ENCODE measurements around the gene ZNF202. TPM values are rescaled to one million over a fixed set of nuclear protein-coding genes. Genes with fewer than 3 reads are reported as not detected.

The ZNF202 gene
- total RNA-seq, 1 donor from 2014 or later = 29.6 TPM

DNA sequence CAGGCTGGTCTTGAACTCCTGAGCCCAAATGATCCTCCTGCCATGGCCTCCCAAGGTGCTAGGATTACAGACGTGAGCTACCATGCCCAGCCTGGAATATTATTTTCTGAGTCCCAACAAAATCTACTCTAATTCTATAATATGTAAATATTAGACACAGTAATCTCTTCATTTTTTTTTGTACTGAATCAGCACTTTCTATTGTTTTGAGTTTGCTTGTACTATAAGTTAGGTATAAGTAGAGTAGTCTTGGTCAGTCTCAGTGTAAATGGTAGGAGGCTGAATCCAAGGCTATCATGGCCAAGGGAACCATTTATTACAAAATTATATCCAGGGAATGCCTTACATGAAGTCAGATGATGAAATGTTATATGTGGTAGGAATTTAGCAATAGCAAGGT is 32.5 kb upstream of the ZNF202 start:
- H3K4me3 Mint-ChIP-seq (ENCODE audit: low read depth) = no peak overlapping the region
- TF ChIP-seq, protein P1, sequence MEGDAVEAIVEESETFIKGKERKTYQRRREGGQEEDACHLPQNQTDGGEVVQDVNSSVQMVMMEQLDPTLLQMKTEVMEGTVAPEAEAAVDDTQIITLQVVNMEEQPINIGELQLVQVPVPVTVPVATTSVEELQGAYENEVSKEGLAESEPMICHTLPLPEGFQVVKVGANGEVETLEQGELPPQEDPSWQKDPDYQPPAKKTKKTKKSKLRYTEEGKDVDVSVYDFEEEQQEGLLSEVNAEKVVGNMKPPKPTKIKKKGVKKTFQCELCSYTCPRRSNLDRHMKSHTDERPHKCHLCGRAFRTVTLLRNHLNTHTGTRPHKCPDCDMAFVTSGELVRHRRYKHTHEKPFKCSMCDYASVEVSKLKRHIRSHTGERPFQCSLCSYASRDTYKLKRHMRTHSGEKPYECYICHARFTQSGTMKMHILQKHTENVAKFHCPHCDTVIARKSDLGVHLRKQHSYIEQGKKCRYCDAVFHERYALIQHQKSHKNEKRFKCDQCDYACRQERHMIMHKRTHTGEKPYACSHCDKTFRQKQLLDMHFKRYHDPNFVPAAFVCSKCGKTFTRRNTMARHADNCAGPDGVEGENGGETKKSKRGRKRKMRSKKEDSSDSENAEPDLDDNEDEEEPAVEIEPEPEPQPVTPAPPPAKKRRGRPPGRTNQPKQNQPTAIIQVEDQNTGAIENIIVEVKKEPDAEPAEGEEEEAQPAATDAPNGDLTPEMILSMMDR (IDR thresholded peaks at IDR 0.05; ENCODE audit: unreplicated experiment) = no peak
- H3K4me1 Mint-ChIP-seq (ENCODE audit: low read depth) = peaks cover 5% of the 10 kb centered on the region
- H3K27me3 Mint-ChIP-seq = no peaks in the 10 kb centered on the region
- no peak for DNase-seq (ENCODE audit: low spot score, unreplicated experiment)
- no peaks in the 10 kb centered on the region for H3K36me3 Mint-ChIP-seq (ENCODE audit: insufficient read depth)
- H3K27ac Mint-ChIP-seq = no peak overlapping the region
- no peaks in the 10 kb centered on the region for H3K9me3 Mint-ChIP-seq (ENCODE audit: low read depth)

- no peak for DNase-seq (ENCODE audit: low spot score, unreplicated experiment)
- TF ChIP-seq, protein P1 (IDR thresholded peaks at IDR 0.05; ENCODE audit: unreplicated experiment) = no peak
- Mint-ChIP-seq H3K9me3 (ENCODE audit: low read depth) (peaks cover 3% of the 10 kb centered on the region), H3K4me3 (ENCODE audit: low read depth) (no peak overlapping the region), H3K4me1 (ENCODE audit: low read depth) (peaks cover 5% of the 10 kb centered on the region), H3K36me3 (ENCODE audit: insufficient read depth) (no peaks in the 10 kb centered on the region), H3K27ac (peak overlapping the region; percentile 52), H3K27me3 (no peaks in the 10 kb centered on the region)
Measured at GRCh38 chr11:123773026-123773425, 31.6 kb upstream of the ZNF202 start.

DNA sequence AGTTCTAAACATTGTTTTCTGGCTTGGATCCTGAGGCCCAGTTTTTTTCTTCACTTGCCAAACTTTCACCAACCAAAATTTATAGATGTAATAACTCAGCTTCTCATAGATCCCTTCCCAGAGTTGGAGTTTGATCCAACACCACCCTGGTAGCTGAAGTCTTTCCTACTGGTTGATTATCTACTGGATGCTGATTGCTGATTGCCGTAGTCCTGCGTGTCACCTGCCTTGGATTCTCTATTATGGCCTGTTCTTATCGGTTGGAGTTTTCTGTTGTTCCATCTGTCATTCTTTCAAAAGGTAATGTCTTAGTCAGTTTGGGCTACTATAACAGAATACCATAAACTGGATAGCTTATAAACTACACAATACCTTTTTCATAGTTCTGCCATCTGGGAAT is 30.2 kb upstream of the ZNF202 start:
- H3K4me3 Mint-ChIP-seq (ENCODE audit: low read depth) = no peak overlapping the region
- no peak for DNase-seq (ENCODE audit: low spot score, unreplicated experiment)
- no peaks in the 10 kb centered on the region for H3K36me3 Mint-ChIP-seq (ENCODE audit: insufficient read depth)
- H3K9me3 Mint-ChIP-seq (ENCODE audit: low read depth) = peaks cover 3% of the 10 kb centered on the region
- TF ChIP-seq, protein P1 (IDR thresholded peaks at IDR 0.05; ENCODE audit: unreplicated experiment) = no peak
- no peaks in the 10 kb centered on the region for H3K27me3 Mint-ChIP-seq
- no peak overlapping the region for H3K27ac Mint-ChIP-seq
- peaks cover 5% of the 10 kb centered on the region for H3K4me1 Mint-ChIP-seq (ENCODE audit: low read depth)

DNA sequence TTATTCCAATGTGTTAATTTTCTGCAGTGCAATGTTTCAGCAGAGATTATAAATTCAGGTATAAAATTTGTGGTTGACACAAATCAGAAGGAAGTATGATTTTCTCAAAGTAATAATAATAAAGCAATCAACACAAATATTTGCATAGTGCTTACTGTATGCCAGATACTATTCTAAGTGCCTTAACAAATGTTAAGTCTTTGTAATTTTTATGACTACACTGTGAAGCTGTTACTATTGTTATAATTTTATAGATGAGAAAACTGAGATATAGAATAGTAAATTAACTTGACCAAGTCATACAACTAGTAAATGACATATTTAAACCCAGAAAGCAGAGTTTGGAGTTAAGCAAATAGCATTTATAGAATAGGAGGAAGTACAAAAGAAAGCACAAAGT is 29.3 kb upstream of the ZNF202 start:
- Mint-ChIP-seq H3K9me3 (ENCODE audit: low read depth) (peaks cover 8% of the 10 kb centered on the region), H3K27me3 (no peaks in the 10 kb centered on the region), H3K36me3 (ENCODE audit: insufficient read depth) (no peaks in the 10 kb centered on the region), H3K4me3 (ENCODE audit: low read depth) (no peak overlapping the region), H3K4me1 (ENCODE audit: low read depth) (peaks cover 2% of the 10 kb centered on the region), H3K27ac (no peak overlapping the region)
- DNase-seq (ENCODE audit: low spot score, unreplicated experiment) = no peak
- TF ChIP-seq, protein P1 (IDR thresholded peaks at IDR 0.05; ENCODE audit: unreplicated experiment) = no peak

GRCh38 chr11:123765601-123766000 is 24.1 kb upstream of the ZNF202 start:
- Mint-ChIP-seq H3K4me3 (ENCODE audit: low read depth) (no peak overlapping the region), H3K4me1 (ENCODE audit: low read depth) (no peaks in the 10 kb centered on the region), H3K27ac (no peak overlapping the region), H3K9me3 (ENCODE audit: low read depth) (peaks cover 28% of the 10 kb centered on the region), H3K27me3 (no peaks in the 10 kb centered on the region), H3K36me3 (ENCODE audit: insufficient read depth) (peaks cover 2% of the 10 kb centered on the region)
- no peak for DNase-seq (ENCODE audit: low spot score, unreplicated experiment)
- TF ChIP-seq, protein P1 (IDR thresholded peaks at IDR 0.05; ENCODE audit: unreplicated experiment) = no peak
